Left hindlimb (tissue), 1 donor: ENCODE data around the gene BBC3.
"Not testable (repeated sequence)": the region's sequence is repeated elsewhere in the genome, so short reads cannot be mapped to it uniquely, and the experiment has no call there.

Experiments
- DNase-seq: peaks from one replicate; pipeline ENCODE4 v3.0.0-alpha.2; 2018

BBC3 gene

GRCh38 chr19:47230921-47231214 lies at the start of gene BBC3:
TSS of gene BBC3 (minus strand) at chr19:47231199. CDS start at chr19:47228431, 2,768 bp downstream.
- DNase-seq, result no peak

- DNase-seq, result no peak
Measured at GRCh38 chr19:47280183-47280797, 49.3 kb upstream of the BBC3 start.

GRCh38 chr19:47276513-47276912 lies 45.5 kb upstream of the BBC3 start:
- DNase-seq, result not testable (repeated sequence)

- no peak for DNase-seq
Measured at GRCh38 chr19:47275791-47276461, 44.9 kb upstream of the BBC3 start.

GRCh38 chr19:47274891-47275761 lies 44.1 kb upstream of the BBC3 start:
- DNase-seq, result peak; percentile 70

- DNase-seq, result peak; percentile 98
Measured at GRCh38 chr19:47274071-47274890, 43.3 kb upstream of the BBC3 start, which contains the start of gene INAFM1. TSS of gene INAFM1 (plus strand) at chr19:47274885. CDS start at chr19:47274920, 35 bp downstream.

GRCh38 chr19:47273313-47274070 lies 42.5 kb upstream of the BBC3 start:
- peak; percentile 96 for DNase-seq

- DNase-seq, result peak; percentile 73
Measured at GRCh38 chr19:47272448-47273312, 41.7 kb upstream of the BBC3 start.

- DNase-seq, result no peak
Measured at GRCh38 chr19:47271949-47272348, 41.0 kb upstream of the BBC3 start.

- DNase-seq, result no peak
Measured at GRCh38 chr19:47270408-47270807, 39.4 kb upstream of the BBC3 start.

GRCh38 chr19:47269596-47269995 lies 38.6 kb upstream of the BBC3 start:
- no peak for DNase-seq

GRCh38 chr19:47268028-47268427 lies 37.0 kb upstream of the BBC3 start:
- DNase-seq, result no peak

- no peak for DNase-seq
Measured at GRCh38 chr19:47267350-47267759, 36.4 kb upstream of the BBC3 start.

- DNase-seq, result no peak
Measured at GRCh38 chr19:47266401-47266941, 35.5 kb upstream of the BBC3 start.

GRCh38 chr19:47264629-47265028 lies 33.6 kb upstream of the BBC3 start:
- no peak for DNase-seq

GRCh38 chr19:47261946-47262793 lies 31.2 kb upstream of the BBC3 start:
- DNase-seq, result not testable (repeated sequence)

- DNase-seq, result no peak
Measured at GRCh38 chr19:47260476-47260875, 29.5 kb upstream of the BBC3 start.

- no peak for DNase-seq
Measured at GRCh38 chr19:47258895-47259555, 28.0 kb upstream of the BBC3 start.

- no peak for DNase-seq
Measured at GRCh38 chr19:47258434-47258833, 27.4 kb upstream of the BBC3 start.
